Transverse colon (tissue), 4 donors: Measurements from ENCODE around the gene GRB7.

Experiments used
- CTCF ChIP-seq, 5 experiments: fragments of 200-600 bp in 3 of 5; fragments of 450-650 bp in 2 of 5; sonication (generic) in 3 of 5; IDR thresholded peaks; 1 replicate in 2 of 5; 2 replicates in 3 of 5; pipeline ENCODE4 v1.5.1; 2016 to 2017; ENCODE audit warnings: antibody characterized with exemption in 5 of 5, inconsistent platforms in 3 of 5, mild to moderate bottlenecking in 2 of 5, moderate library complexity in 1 of 5
- POLR2AphosphoS5 ChIP-seq, 3 donors: sonication (generic); formaldehyde crosslinking; IDR thresholded peaks; one replicate each; pipeline ENCODE4 v1.6.1; 2016; ENCODE audit warnings: antibody characterized with exemption in 3 of 3

GRCh38 chr17:39765175-39765574 is 27.4 kb downstream of the GRB7 start:
- TF ChIP-seq CTCF (IDR thresholded peaks at IDR 0.05) (no peak), POLR2AphosphoS5 (IDR thresholded peaks at IDR 0.05) (no peak)
